Esophagus muscularis mucosa (tissue), 4 donors: ENCODE results near the gene EVA1C. TPM values are rescaled to one million over a fixed set of nuclear protein-coding genes. Genes with fewer than 3 reads are reported as not detected.

Experiments
- DNase-seq: peaks from one replicate; pipeline ENCODE4 v3.0.0-alpha.2; 2017; ENCODE audit errors: extremely low spot score
- H3K27ac ChIP-seq, 4 donors: fragments of 200-600 bp; sonication (generic); replicated peaks in 1 of 4; 1 replicate in 3 of 4; 2 replicates in 1 of 4; pipeline ENCODE4 v1.5.1; 2016 to 2019; ENCODE audit warnings: mild to moderate bottlenecking in 1 of 4
- H3K27me3 ChIP-seq, 4 donors: fragments of 200-600 bp; sonication (generic); one replicate each; pipeline versions ENCODE4 v1.5.1 to v1.6.0; 2016 to 2019
- H3K36me3 ChIP-seq, 4 donors: fragments of 200-600 bp; sonication (generic); one replicate each; pipeline ENCODE4 v1.5.1; 2016 to 2019
- H3K4me1 ChIP-seq, 4 donors: fragments of 200-600 bp; sonication (generic); one replicate each; pipeline ENCODE4 v1.5.1; 2016 to 2019
- H3K4me3 ChIP-seq, 4 donors: fragments of 200-600 bp; sonication (generic); 1 replicate in 2 of 4; 2 replicates in 2 of 4; pipeline ENCODE4 v1.5.1; 2016 to 2019; ENCODE audit warnings: mild to moderate bottlenecking in 4 of 4, moderate library complexity in 1 of 4
- H3K9me3 ChIP-seq, 4 donors: fragments of 200-600 bp; sonication (generic); 1 replicate in 3 of 4; 2 replicates in 1 of 4; pipeline ENCODE4 v1.5.1; 2016 to 2019
- EP300 ChIP-seq: sonication (generic); formaldehyde crosslinking; IDR thresholded peaks from one replicate; pipeline ENCODE4 v1.6.1; 2017; ENCODE audit warnings: antibody characterized with exemption
- POLR2A ChIP-seq: fragments of 450-650 bp; IDR thresholded peaks from one replicate; pipeline ENCODE4 v1.6.1; 2017; ENCODE audit warnings: antibody characterized with exemption, moderate library complexity, mild to moderate bottlenecking, low read depth
- POLR2AphosphoS5 ChIP-seq, 2 donors: sonication (generic); formaldehyde crosslinking; IDR thresholded peaks; one replicate each; pipeline ENCODE4 v1.6.1; 2017; ENCODE audit warnings: antibody characterized with exemption in 2 of 2
- WGBS: methylation state at CpG from one replicate; pipeline ENCODE4 v1.1.5; 2018; 5-methylcytosine and 5-hydroxymethylcytosine counted together
- intact Hi-C: fragments of 100-400 bp; cut with DNase I; formaldehyde crosslinking; loops from one replicate; pipeline ENCODE4 v1.15.1; 2023
- total RNA-seq, 4 donors: library from RNA; depleted of rRNA; stranded (reverse); fragments of >200 nt; gene quantifications; one replicate each; pipeline versions ENCODE4 v1.1.0 to v1.2.1, GENCODE V29; 2016
- TF ChIP-seq, protein P1 (sequence below), 3 experiments: fragments of 200-600 bp in 2 of 3; fragments of 450-650 bp in 1 of 3; sonication (generic) in 2 of 3; IDR thresholded peaks; one replicate each; pipeline ENCODE4 v1.5.1; 2017 to 2019; ENCODE audit warnings: antibody characterized with exemption in 3 of 3, mild to moderate bottlenecking in 2 of 3, moderate library complexity in 1 of 3

Gene EVA1C
- total RNA-seq, 4 donors from 2014 or later: 49.8 to 86.6 (median 64.6) TPM

DNA sequence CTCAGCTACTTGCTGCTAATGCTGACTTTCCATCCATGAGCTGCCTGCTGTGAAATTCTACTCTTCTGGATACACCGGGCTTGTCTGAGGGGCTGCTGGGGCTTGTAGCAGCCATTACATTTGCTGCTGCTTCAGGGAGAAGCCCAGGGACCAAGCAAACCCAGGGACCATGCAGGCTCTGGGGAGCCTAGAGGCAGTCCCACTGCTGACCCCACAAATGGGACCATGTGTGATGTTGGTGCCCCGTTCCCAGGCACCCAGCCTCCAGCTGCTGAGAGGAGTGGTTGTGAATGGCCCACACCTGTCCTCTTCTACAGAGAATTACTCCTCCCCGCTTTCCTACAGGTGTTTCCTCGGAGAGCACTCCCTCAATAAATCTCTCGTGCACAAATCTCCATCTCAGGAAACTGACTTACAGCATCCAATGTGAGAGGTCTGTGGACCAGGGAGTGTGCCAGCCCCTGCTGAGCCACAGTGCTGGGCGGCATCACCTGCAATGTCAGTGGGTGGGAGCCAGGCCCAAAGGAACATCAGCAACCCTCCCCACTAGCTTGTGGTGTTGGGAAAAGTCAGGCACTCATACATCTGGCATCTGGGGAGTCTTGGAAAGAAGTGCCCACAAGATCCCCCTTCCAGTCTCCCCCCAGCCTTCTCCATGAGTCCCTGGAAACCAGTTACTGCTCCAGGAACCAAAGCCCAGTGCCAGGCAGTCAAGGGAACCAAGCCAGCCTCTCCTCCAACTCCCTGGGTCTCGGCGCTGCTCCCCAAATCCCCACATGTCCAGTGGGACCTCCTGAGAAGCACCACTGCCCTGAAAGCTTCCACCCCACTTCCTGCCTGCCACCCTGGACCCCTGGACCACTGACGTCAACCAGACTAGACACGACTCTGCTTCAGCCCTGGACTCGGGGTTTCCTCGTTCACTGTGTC lies 107.7 kb downstream of the EVA1C start:
- peaks cover 0 to 6% (median 4%) of the 10 kb centered on the region in 4 donors for H3K36me3 ChIP-seq
- WGBS: 85% methylated on average over 12 of the region's 12 CpGs
- no peak overlapping the region for H3K4me3 ChIP-seq
- no peaks in the 10 kb centered on the region for H3K9me3 ChIP-seq
- intact Hi-C loops: loop anchor here (5.0 kb wide), 1 partner anchor 103 kb away; no protein-coding TSS in a partner anchor
- DNase-seq: no peak
- TF ChIP-seq POLR2A (no peak), EP300 (no peak), POLR2AphosphoS5 (IDR thresholded peaks at IDR 0.05) (no peak)
- TF ChIP-seq, protein P1, sequence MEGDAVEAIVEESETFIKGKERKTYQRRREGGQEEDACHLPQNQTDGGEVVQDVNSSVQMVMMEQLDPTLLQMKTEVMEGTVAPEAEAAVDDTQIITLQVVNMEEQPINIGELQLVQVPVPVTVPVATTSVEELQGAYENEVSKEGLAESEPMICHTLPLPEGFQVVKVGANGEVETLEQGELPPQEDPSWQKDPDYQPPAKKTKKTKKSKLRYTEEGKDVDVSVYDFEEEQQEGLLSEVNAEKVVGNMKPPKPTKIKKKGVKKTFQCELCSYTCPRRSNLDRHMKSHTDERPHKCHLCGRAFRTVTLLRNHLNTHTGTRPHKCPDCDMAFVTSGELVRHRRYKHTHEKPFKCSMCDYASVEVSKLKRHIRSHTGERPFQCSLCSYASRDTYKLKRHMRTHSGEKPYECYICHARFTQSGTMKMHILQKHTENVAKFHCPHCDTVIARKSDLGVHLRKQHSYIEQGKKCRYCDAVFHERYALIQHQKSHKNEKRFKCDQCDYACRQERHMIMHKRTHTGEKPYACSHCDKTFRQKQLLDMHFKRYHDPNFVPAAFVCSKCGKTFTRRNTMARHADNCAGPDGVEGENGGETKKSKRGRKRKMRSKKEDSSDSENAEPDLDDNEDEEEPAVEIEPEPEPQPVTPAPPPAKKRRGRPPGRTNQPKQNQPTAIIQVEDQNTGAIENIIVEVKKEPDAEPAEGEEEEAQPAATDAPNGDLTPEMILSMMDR (IDR thresholded peaks at IDR 0.05): no peak
- H3K27ac ChIP-seq: peak overlapping the region; percentile 58 to 84 (median 63)
- H3K4me1 ChIP-seq: peaks cover 43 to 61% (median 52%) of the 10 kb centered on the region in 4 donors
- no peaks in the 10 kb centered on the region for H3K27me3 ChIP-seq

DNA sequence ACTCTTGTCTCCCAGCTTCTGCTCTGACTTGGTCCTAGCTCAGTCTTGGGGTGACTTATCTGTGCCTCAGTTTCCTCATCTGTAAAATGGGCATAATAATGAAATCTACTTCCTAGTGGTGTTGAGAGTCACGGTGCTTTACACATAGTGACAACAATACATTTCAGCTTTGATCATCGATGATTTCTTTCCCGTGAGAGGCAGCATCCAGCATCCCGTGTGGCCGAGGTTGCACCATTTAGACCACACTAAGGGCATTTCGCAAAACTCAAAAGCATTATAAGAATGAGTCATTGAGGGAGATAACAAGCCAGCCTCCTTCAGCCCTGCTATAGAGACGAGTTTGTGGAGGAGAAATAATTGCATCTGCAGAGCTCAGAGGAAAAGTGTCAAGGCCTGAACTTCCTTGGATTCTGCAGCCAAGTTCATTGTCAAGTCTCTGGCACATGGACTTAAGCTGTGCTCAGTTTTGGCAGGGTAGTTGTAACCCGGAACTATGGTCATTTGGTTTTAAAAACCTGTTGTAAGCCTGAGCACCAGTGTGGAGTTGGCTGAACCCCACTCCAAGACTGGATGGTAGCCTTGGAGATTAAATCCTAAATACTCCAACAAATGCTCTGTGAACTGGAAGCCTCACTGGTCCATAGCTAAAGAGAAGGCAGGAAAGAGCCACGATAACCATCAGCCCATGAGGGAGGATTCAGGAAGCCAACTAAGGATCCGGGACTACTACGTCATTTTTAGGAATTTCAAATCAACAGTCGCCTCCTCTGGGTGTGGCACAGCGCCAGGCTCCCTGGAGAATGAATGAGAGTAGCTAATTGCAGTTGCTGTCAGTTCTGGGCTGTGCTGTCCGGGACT lies 108.6 kb downstream of the EVA1C start:
- H3K9me3 ChIP-seq: no peaks in the 10 kb centered on the region
- 35% methylated on average over 14 of the region's 14 CpGs for WGBS
- peak overlapping the region; percentile 58 to 84 (median 63) for H3K27ac ChIP-seq
- DNase-seq: peak; percentile 94
- TF ChIP-seq, protein P1 (IDR thresholded peaks at IDR 0.05): no peak
- peak; percentile 52 to 61 for TF ChIP-seq POLR2AphosphoS5 (IDR thresholded peaks at IDR 0.05)
- TF ChIP-seq POLR2A: no peak
- peak; percentile 78 for TF ChIP-seq EP300
- H3K4me1 ChIP-seq: peaks cover 44 to 54% (median 49%) of the 10 kb centered on the region in 4 donors
- H3K27me3 ChIP-seq: no peaks in the 10 kb centered on the region
- intact Hi-C loops: loop anchor here (5.0 kb wide), 1 partner anchor 104 kb away; no protein-coding TSS in a partner anchor
- no peaks in the 10 kb centered on the region for H3K36me3 ChIP-seq
- no peak overlapping the region for H3K4me3 ChIP-seq

DNA sequence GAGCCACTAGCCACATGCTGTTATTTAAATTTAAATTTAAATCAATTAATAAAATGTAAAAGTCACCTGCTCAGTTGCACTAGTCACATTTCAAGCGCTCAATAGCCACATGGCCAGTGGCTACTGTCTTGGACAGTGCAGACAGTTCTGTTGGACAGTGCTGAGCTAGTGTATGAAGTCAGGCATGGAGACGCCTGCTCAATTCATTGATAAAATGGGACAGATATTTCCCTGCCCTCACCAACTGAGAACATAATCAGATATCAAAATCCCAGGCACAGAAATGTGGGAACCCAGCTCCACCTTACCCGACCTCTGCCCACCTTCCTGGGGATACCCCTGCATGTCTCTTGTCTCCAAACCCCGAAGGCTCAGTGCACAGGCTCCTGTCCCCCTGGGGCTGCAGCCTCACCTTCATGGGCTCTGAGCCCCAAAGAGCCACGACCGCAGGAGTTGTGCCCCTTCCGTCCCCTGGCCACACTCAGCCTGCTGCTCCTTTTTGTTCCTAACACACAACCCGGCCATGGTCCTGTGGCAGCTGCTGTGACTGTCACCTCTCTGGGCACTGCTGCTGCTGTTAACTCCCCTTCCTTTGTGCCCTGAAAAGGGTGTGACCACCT lies 109.3 kb downstream of the EVA1C start:
- Histone ChIP-seq H3K27me3 (no peaks in the 10 kb centered on the region), H3K27ac (peak overlapping the region; percentile 58 to 84 (median 63)), H3K4me1 (peaks cover 40 to 47% (median 44%) of the 10 kb centered on the region in 4 donors), H3K4me3 (no peak overlapping the region), H3K9me3 (no peaks in the 10 kb centered on the region), H3K36me3 (no peaks in the 10 kb centered on the region)
- intact Hi-C loops: loop anchor here (5.0 kb wide), 1 partner anchor 105 kb away; no protein-coding TSS in a partner anchor
- WGBS: 80% methylated on average over 8 of the region's 8 CpGs
- DNase-seq: no peak
- TF ChIP-seq POLR2AphosphoS5 (IDR thresholded peaks at IDR 0.05) (no peak), EP300 (no peak), POLR2A (no peak)
- TF ChIP-seq, protein P1 (IDR thresholded peaks at IDR 0.05): no peak

DNA sequence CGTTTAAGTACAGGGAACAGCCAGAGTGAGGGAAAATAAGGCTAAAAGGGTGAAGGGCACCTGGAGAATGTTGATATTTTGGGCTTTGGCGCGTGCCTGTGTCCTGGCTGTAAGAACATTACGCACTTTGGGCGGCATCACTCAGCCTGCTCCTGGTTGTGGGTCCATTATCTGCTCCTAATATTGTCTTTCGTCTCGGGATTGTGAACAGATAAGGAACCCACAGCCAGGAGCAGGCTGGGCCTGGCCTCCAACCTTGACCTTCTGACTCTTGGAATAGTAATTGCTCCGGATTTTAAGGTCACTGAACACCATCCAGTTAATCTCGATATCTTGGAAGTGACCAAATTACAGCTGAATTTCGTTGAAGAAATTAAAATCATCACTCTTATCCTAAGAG lies 111.0 kb downstream of the EVA1C start:
- TF ChIP-seq POLR2A (no peak), POLR2AphosphoS5 (IDR thresholded peaks at IDR 0.05) (no peak), EP300 (no peak)
- 92% methylated on average over 10 of the region's 10 CpGs for WGBS
- peak overlapping the region; percentile 61 to 84 (median 63) for H3K27ac ChIP-seq
- no peaks in the 10 kb centered on the region for H3K27me3 ChIP-seq
- H3K4me3 ChIP-seq: no peak overlapping the region
- no peak for DNase-seq
- intact Hi-C loops: loop anchor here (5.0 kb wide), 1 partner anchor 106 kb away; no protein-coding TSS in a partner anchor
- no peaks in the 10 kb centered on the region for H3K36me3 ChIP-seq
- peaks cover 40 to 46% (median 44%) of the 10 kb centered on the region in 4 donors for H3K4me1 ChIP-seq
- H3K9me3 ChIP-seq: no peaks in the 10 kb centered on the region
